AG04449 (cell line): Measurements from ENCODE around the gene SLC38A9.

Experiments used
- CTCF ChIA-PET: fragments of 350-600 bp; formaldehyde crosslinking; extraction: SDS; loops from one replicate; lab custom pipeline; 2021; ENCODE audit warnings: antibody characterized with exemption; lab: Yijun Ruan, JAX
- POLR2A ChIA-PET: fragments of 400-600, 350-600 bp; formaldehyde crosslinking; extraction: SDS; loops from one replicate; lab custom pipeline; 2020; ENCODE audit warnings: antibody characterized with exemption, inconsistent platforms; lab: Yijun Ruan, JAX
- DNase-seq: peaks from one replicate; pipeline ENCODE4 v3.0.0-alpha.2; 2010; ENCODE audit warnings: low read depth, low spot score
- H3K4me3 ChIP-seq: 2 replicates; pipeline ENCODE4 v1.5.1; 2011; ENCODE audit warnings: low read depth, mild to moderate bottlenecking, control low read depth, low read length
- TF ChIP-seq, protein P1 (sequence below): IDR thresholded peaks from one replicate; pipeline ENCODE4 v1.5.1; 2011; ENCODE audit warnings: mild to moderate bottlenecking, moderate library complexity, low read length, control low read depth, inconsistent platforms; ENCODE audit not compliant: insufficient read depth; ENCODE audit errors: missing control alignments

The SLC38A9 gene

DNA sequence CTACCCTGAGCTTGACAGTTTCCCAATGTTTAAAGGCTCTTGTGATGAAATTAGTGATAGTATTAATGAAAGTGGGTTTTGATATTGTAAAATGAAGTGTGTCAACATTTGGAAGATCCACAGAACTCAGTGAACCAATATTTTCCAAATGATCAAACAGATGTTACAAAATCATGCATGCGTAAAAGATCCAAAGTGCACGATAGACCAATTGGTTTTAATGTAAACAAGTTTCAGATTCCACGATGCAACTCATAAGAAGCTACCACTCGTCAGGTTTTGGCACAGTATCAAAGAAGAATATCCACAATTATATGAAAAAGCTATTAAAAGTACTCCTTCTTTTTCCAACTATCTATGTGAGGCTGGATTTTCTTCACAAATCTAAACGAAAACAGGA, 82.3 kb downstream of the SLC38A9 start:
- CTCF ChIA-PET, result no interaction called here
- DNase-seq, result no peak
- POLR2A ChIA-PET, result no interaction called here
- H3K4me3 ChIP-seq, result no peak overlapping the region
- TF ChIP-seq, protein P1, sequence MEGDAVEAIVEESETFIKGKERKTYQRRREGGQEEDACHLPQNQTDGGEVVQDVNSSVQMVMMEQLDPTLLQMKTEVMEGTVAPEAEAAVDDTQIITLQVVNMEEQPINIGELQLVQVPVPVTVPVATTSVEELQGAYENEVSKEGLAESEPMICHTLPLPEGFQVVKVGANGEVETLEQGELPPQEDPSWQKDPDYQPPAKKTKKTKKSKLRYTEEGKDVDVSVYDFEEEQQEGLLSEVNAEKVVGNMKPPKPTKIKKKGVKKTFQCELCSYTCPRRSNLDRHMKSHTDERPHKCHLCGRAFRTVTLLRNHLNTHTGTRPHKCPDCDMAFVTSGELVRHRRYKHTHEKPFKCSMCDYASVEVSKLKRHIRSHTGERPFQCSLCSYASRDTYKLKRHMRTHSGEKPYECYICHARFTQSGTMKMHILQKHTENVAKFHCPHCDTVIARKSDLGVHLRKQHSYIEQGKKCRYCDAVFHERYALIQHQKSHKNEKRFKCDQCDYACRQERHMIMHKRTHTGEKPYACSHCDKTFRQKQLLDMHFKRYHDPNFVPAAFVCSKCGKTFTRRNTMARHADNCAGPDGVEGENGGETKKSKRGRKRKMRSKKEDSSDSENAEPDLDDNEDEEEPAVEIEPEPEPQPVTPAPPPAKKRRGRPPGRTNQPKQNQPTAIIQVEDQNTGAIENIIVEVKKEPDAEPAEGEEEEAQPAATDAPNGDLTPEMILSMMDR, result no peak

DNA sequence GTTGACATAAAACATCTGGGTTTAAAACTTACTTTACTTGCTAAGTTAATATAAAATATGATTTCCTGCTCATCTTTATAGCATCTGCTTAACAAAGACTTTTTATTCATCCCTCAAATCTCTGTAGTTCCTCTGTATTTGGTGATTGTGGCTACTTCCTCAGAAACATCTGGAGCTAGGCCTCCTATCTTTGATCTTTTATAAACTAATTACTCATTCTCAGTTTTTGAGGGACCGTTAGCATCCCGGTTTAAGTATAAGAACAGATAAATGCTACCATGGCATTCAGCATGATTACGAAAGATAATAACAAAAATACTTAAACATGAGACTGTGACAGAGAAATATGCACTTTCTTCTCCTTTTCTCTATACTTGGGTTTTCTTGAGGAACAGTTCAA, 85.3 kb downstream of the SLC38A9 start:
- POLR2A ChIA-PET, result no interaction called here
- no peak overlapping the region for H3K4me3 ChIP-seq

DNA sequence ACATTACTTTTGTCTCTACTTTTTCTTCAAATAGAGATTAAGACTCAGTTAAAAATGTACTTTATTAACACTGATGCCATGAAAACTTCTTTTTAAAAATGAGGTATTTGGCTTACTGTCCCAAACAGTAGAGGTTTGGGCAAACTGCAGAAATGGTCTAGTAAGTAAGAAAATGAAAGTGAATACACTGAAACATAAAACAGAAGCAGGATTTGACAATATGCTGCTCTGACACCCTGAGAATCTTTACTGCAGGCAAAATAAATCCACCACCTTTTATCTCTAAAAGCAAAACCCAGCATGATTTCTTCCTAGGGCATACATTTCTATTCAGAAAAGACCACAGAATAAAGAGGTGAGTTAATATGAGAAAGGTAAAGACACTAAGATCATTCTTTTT, 86.2 kb downstream of the SLC38A9 start:
- no peak overlapping the region for H3K4me3 ChIP-seq
- POLR2A ChIA-PET, result no interaction called here
- CTCF ChIA-PET, result interaction anchor here (1.1 kb wide), 1 partner anchor 15 kb away, joined by 3 read pairs; no protein-coding TSS in a partner anchor
- TF ChIP-seq, protein P1, result no peak
- DNase-seq, result no peak

More for the DNA sequence above, 85.3 kb downstream of the SLC38A9 start:
- DNase-seq, result no peak
- TF ChIP-seq, protein P1, result no peak
- CTCF ChIA-PET, result interaction anchor here (1.0 to 1.6 kb wide), 3 partner anchors 13 to 65 kb away, joined by 3 read pairs; no protein-coding TSS in a partner anchor

DNA sequence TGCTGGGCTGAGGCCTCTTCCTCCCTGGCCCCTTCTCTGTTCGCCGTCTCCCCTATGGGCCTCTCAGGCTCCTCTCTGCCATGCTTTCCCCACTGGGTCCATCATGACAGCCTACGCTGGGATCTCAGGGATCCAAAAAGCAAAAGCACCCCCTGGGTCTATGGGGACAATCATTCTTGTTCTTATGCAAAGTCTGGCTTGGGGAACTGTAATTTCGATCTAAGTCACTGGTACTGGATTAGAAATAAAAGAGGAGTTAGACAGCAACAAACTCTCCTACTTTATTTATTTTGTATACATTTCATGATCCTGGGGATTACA, 86.6 kb downstream of the SLC38A9 start:
- CTCF ChIA-PET, result no interaction called here
- TF ChIP-seq, protein P1, result no peak
- no peak overlapping the region for H3K4me3 ChIP-seq
- no peak for DNase-seq
- POLR2A ChIA-PET, result no interaction called here

DNA sequence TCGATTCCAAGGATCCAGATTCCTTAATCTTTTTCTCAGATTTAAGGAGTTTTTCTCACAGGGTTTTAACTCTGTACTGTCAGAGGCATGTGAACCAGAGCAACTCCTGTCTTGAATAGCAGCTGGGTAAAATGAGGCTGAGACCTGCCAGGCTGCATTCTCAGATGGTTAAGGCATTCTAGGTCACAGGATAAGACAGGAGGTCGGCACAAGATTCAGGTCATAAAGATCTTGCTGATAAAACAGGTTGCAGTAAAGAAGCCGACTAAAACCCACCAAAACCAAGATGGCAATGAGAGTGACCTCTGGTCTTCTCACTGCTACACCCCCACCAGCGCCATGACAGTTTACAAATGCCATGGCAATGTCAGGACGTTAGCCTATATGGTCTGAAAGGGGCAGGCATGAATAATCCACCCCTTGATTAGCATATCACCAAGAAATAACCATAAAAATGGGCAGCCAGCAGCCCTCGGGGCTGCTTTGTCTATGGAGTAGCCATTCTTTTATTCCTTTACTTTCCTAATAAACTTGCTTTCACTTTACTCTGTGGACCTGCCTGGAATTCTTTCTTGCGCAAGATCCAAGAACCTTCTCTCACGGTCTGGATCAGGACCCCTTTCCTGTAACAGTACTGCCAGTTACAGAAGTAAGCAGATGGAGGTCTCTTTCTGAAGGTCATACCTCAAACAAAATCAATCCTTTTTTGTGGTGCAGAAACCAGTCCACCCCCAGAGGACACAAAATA, 87.1 kb downstream of the SLC38A9 start:
- ChIA-PET POLR2A (no interaction called here), CTCF (no interaction called here)
- DNase-seq, result no peak
- H3K4me3 ChIP-seq, result no peak overlapping the region
- TF ChIP-seq, protein P1, result no peak

DNA sequence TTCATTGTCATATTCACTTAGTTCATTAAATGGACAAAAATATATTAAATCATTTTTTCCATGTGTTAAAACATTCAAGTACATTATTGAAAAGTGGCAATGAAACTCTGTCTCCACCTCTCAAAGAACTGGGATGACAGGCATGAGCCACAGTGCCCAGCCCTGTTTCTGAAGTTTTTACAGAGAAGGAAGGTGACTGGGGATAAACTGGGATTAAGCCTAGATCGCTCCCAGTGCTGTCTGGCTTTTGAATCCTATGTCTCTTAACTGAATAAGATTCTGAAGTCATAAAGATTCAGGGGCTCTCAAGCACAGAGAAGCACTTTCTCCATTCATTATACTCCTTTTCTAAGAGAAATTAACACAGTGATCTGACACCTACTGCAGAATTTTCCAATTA, 88.3 kb downstream of the SLC38A9 start:
- CTCF ChIA-PET, result no interaction called here

More for the DNA sequence above, 88.3 kb downstream of the SLC38A9 start:
- TF ChIP-seq, protein P1, result no peak
- no peak for DNase-seq
- POLR2A ChIA-PET, result no interaction called here
- no peak overlapping the region for H3K4me3 ChIP-seq
